ENCODE measurements around the gene UGT1A9.
"Not testable (repeated sequence)": the region's sequence is repeated elsewhere in the genome, so short reads cannot be mapped to it uniquely, and the experiment has no call there.

UGT1A9 gene

DNA sequence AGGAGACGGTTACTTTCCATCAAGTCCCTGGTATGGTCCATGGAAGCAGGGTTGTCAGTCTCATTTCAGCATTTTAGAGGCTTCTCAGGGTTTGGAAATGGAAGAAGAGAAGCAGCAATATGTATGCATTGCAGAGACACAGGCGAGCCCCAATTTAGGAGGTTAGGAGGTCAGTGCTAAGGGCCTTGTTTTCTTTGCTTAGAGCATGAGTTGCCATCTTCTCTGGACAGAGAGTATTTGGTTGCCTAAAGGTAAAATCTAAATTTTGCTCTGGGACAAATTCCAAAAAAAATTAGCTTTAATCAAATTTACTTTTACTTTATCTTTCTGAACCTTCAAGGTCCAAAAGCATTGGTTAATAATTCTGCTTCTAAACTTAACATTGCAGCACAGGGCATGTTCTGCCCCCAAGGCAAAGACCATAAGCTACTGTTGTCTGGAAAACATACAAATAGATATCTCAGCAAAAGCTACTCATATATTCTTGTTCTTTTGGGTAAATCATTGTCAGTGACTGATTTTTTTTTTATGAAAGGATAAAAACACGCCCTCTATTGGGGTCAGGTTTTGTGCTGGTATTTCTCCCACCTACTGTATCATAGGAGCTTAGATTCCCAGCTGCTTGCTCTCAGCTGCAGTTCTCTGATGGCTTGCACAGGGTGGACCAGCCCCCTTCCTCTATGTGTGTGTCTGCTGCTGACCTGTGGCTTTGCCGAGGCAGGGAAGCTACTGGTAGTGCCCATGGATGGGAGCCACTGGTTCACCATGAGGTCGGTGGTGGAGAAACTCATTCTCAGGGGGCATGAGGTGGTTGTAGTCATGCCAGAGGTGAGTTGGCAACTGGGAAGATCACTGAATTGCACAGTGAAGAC lies at the start of gene UGT1A9:
TSS of gene UGT1A9 (plus strand) at position 609 of the 872 bp plus-strand sequence. CDS start at position 646, 37 bp downstream.
- no peak for DNase-seq (ENCODE audit: low read depth in 1 of 2, low spot score in 1 of 2)

DNA sequence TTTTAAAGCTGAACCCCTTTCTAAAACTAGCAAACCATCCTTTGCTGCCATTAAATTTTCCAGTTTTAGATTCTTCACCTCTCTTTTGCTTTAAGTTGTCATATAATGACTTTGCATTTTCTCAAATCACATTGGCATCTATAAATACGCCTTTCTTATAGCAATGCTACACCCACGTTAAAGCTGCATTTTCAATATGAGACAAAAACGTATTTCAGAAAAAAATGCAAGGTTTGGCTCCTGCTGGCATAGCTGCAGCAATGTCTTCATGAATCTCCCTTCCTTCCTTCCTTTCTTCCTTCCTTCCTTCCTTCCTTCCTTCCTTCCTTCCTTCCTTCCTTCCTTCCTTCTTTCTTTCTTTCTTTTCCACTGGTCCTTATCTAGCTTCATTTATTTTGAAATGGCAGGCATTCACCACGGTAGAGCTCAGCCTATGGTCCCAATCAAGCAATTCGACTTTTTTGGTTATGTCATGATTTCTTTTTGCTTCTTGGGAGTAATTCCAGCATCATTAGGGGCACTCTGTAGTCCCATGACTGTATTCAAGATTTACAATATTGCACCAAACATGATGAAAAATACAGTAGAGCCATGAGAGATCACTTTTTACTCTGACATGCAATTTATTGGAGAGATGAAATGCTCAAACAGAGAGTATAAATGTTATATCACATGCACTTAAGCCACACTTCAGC lies 44.2 kb upstream of the UGT1A9 start:
- DNase-seq (ENCODE audit: low read depth in 1 of 2, low spot score in 1 of 2): no peak

DNA sequence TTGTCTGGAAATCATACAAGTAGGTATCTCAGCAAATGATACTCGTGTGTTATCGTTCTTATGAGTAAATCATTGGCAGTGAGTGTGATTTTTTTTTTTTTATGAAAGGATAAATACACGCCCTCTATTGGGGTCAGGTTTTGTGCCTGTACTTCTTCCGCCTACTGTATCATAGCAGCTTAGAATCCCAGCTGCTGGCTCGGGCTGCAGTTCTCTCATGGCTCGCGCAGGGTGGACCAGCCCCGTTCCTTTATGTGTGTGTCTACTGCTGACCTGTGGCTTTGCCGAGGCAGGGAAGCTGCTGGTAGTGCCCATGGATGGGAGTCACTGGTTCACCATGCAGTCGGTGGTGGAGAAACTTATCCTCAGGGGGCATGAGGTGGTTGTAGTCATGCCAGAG lies 35.4 kb upstream of the UGT1A9 start, which contains the start of gene UGT1A10:
TSS of gene UGT1A10 (plus strand) at position 143 of the 400 bp plus-strand sequence. CDS start at position 218, 75 bp downstream.
- not testable (repeated sequence) for DNase-seq (ENCODE audit: low read depth in 1 of 2, low spot score in 1 of 2)

DNA sequence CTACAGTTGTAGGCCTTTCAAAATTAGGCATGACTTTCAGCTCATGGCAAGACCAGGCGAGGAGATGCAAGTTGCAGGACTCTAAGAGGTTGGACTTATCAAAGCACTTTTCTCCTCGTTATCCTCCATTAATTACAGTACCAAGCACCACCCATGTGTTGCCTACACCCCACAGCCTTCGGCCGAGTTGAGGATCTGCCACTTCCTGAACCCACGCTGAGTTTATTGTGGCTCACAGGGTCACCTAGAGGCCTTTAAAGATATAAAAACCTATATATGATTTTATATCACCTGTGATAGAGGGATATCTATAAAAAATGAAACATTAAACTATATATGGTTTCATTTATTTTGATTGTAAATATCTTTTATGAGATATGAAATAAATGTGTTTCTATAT lies 32.9 kb upstream of the UGT1A9 start:
- no peak for DNase-seq (ENCODE audit: low read depth in 1 of 2, low spot score in 1 of 2)

DNA sequence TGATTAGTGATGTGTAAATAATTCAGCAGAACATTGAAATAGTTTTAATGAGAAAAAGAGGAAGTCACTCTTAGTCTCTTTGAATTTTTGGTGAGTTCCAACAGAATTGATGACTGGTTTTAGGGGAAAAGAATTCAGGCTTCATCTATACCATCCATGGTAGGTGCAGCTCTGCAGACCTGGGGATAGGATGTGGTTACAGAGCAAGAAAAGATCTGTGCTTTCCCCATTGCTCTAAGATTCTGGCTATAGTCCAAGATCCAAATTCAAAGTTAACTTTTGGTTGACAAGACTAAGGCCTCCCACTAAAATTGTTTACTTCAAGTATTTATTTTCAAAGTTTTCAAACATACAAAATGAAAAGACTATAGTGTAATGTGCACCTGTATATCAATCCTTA lies 31.8 kb upstream of the UGT1A9 start:
- DNase-seq (ENCODE audit: low read depth in 1 of 2, low spot score in 1 of 2): no peak

DNA sequence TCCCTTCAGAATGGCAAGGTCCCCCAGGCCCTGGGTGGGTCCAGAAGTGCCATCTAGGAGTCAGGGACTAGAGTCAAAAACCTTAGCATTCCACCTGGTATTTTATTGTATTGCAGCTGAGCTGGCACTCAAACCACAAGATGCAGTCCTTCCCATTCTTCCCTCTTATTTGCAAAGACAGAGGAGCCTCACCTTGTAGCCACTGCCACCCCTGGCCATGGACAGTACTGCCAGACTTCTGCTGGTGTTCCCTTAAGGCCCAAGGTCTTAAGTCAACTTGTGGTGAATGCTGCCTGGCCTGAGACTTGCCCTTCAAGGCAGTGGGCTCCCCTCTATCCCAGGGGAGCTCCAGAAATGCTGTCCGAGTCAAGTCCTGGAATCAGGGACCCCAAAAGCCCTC lies 28.6 kb upstream of the UGT1A9 start:
- DNase-seq (ENCODE audit: low read depth in 1 of 2, low spot score in 1 of 2): no peak

DNA sequence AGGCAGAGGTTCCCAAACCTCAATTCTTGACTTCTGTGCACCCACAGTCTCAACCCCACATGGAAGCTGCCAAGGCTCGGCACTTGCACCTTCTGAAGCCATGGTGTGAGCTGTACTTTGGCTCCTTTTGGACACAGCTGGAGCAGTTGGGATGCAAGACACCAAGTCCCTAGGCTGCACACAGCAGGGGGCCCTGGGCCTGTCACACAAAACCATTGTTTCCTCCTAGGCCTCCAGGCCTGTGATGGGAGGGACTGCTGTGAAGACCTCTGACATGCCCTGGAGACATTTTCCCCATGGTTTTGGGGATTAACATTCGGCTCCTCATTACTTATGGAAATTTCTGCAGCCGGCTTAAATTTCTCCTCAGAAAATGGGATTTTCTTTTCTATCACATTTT lies 25.7 kb upstream of the UGT1A9 start:
- DNase-seq (ENCODE audit: low read depth in 1 of 2, low spot score in 1 of 2): not testable (repeated sequence)

DNA sequence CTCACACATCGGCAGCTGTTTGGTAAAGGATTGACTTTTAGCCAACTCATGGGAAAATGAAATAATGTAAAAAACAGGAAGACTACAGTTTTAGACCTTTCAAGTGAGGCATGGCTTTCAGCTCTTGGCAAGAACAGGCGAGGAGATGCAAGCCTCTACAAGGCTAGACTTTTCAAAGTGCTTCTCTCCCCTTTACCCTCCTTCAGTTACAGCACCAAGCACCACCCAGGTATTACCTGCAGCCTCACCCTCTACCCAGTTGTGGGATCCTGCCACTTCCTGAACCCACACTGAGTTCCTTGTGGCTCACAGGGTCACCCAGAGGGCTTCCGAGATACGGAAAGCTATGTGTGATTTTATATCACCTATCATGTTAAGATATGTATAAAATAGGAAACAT lies 20.7 kb upstream of the UGT1A9 start:
- DNase-seq (ENCODE audit: low read depth in 1 of 2, low spot score in 1 of 2): no peak

DNA sequence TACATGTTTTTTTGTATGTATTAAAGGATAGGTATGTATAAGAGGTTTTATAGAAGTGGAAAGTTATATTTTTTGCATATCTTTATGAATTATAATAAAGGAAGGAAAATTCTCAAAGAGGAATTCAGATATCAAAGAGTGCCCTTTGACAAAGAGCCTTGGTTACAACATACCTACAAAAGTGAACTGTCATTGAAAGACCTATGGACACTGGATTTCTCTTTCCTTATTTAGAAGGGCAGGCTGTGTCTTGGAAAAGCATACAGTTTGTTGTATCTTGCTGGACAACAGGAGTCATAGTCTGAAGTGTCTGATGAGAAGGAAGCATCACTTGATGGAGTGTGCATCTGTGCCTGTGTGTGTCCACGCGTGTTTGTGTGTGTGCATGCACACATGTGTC lies 20.3 kb upstream of the UGT1A9 start:
- DNase-seq (ENCODE audit: low read depth in 1 of 2, low spot score in 1 of 2): no peak

DNA sequence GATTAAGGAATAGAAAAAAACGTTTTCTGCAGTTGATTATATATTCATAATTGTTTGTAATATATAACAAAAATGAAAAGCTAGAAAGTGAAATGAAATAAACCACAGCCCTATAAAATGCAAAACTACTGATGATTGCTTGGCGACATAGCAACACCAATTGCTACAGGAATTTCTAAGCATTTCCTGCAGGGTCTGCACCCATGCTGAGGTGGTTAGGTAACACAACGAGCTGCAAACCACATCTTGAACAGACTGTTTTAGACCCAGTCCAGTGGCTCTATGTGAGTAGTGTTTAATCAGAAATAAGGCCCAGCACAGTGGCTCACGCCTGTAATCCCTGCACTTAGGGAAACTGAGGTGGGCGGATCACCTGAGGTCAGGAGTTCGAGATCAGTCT lies 17.2 kb upstream of the UGT1A9 start:
- DNase-seq (ENCODE audit: low read depth in 1 of 2, low spot score in 1 of 2): no peak

DNA sequence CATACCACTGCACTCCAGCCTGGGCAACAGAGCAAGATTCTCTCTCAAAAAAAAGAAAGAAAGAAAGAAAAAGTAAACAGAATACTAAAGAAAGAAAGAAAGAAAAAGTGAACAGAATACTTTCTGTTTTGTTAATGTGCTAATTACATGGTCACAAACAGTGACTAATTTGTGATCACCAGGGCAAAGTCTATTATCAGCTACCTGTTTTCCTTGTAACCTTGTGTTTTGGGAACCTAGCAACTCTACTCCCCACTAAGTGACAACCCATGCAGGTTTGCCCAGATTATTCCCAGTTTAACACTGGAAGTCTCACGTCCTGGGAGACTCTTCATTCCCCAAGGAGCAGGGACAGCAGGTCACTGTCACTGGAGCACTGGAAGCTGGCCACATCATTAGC lies 16.7 kb upstream of the UGT1A9 start:
- no peak for DNase-seq (ENCODE audit: low read depth in 1 of 2, low spot score in 1 of 2)

DNA sequence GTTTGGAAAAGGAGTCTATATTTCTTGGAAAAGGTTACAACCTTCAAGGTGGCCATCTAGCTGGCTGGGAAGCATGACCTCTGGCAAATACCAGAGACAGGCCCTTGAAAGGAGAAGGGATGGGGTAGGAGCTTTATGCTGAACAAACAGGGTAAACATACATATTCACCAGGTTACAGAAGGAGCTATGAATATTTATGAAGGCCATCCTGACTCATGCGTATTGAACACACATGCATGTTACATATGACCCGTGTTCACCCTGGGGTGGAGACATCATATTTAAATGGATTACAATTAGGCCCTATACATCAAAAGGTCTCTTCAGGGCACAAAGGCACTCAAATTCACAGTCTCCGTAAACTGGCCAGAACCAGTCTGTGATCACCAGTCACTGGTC lies 15.8 kb upstream of the UGT1A9 start:
- DNase-seq (ENCODE audit: low read depth in 1 of 2, low spot score in 1 of 2): not testable (repeated sequence)

DNA sequence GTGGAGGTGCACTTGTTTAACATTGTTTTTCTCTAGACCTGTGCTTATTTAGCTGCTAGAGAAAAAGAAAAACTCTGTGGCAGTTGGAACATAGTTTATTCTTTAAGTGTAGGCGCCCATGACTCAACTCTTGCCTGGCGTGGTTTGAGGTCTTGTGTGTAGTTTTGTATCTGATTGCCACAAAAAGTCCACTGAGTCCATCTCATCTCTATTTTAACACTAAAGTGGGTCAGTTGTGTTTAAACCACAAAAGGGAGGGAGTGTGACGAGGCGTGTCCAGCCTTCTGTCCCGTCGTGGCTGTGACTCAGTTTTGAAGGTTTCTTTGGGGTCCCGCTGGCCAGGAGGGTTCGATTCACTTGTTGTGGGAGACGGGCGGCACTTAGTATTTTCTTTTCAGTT lies 15.3 kb upstream of the UGT1A9 start:
- DNase-seq (ENCODE audit: low read depth in 1 of 2, low spot score in 1 of 2): no peak

DNA sequence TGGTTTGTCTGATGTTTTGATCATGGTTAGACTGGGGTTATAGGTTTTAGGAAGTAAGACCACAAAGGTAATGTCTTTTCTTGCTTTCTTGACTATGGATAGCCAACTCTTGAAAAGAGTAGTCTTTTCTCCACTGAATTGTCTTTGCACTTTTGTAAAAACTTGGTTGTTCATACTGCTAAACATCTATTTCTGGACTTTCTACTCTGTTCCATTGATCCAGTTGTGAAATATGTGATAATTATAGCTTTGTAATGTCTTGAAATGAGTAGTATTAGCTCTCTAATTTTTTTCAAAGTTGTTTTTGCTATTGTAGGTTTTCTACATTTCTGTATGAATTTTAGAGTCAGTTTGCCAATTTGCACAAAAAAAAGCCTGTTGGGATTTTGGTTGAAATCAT lies 13.1 kb upstream of the UGT1A9 start:
- no peak for DNase-seq (ENCODE audit: low read depth in 1 of 2, low spot score in 1 of 2)

DNA sequence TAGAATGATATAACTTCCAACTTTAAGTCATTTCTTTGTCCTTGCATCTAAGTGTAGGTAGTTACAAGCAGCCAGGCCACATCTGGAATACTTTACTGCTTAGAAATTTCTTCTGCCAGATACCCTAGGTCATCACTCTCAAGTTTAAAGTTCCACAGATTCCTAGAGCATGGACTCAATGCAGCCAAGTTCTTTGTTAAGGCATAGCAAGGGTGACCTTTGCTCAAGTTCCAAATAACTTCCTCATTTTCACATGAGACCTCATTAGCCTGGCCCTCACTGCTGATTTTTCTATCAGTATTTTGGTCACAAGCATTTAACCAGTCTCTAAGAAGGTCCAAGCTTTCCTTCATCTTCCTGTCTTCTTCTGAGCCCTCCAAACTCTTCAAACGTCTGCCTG lies 7.8 kb upstream of the UGT1A9 start:
- no peak for DNase-seq (ENCODE audit: low read depth in 1 of 2, low spot score in 1 of 2)

DNA sequence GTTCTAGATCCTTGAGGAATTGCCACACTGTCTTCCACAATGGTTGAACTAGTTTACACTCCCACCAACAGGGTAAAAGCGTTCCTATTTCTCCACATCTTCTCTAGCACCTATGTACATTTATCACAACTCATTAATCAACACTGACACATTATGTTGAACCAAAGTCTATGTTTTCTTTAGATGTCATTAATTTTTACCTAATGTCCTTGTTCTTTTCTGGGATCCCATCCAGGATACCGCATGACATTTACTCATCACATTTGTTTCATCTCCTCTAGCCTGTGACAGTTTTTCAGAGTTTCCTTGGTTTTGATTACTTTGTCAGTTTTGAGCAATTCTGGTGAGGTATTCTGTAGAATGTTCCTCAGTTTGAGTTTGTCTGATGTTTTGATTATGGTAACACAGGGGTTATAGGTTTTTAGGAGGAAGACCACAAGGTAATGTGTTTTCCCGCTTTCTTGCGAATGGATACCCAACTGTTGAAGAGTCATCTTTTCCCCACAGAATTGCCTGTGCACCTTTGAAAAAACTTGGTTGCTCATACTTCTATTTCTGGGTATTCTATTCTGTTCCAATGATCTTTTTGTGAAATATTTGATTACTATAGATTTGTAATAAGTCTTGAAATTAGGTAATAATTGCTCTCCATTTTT lies 3.0 kb upstream of the UGT1A9 start:
- no peak for DNase-seq (ENCODE audit: low read depth in 1 of 2, low spot score in 1 of 2)

DNA sequence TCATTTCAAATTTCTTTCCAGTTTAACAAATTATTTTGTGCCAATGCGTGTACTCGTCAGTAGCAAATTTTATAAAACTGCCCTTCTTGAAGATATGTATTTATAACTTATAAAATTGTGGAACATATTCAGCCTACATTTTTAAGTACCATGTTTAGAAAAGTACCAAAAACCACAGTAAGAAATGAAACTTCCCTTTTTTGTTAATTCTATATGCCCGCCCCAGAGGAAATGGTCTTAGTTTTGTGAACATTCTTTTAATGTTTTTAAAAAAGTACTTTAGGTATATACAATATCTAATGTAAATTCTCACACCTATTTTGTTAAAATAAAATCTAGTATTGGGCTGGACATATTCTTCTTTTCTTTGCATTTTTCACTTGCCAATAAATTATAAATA lies 1.2 kb downstream of the UGT1A9 start:
- DNase-seq (ENCODE audit: low read depth in 1 of 2, low spot score in 1 of 2): no peak

DNA sequence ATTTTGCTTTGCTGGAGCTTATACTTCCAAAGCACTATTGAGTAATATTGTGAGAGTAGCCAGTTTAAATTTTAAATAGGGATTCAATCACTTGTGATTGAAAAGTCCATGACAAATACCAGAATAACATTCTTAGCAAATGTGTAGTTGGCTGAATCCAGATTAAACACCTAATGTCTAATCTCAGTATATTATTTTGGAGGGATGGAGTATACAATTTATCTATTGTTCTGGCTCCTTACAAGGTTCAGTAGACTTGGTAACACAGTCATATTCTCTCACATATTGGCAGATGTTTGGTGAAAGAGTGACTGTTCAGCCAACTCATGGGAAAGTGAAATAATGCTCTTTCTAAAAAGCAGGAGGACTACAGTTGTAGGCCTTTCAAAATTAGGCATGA lies 2.2 kb downstream of the UGT1A9 start:
- no peak for DNase-seq (ENCODE audit: low read depth in 1 of 2, low spot score in 1 of 2)

DNA sequence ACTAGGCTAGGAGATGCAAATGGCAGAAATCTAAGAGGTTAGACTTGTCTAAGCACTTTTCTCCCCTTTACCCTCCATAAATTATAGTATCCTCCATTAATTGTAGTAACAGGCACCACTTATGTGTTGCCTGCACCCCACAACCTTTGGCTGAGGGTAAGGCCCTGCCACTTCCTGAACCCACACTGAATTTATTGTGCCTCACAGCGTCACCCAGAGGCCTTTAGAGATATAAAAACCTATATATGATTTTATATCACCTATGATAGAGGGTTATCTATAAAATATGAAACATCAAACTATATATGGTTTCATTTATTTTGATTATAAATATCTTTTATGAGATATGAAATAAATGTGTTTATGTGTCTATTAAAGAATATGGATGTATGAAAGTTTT lies 2.6 kb downstream of the UGT1A9 start:
- DNase-seq (ENCODE audit: low read depth in 1 of 2, low spot score in 1 of 2): no peak

DNA sequence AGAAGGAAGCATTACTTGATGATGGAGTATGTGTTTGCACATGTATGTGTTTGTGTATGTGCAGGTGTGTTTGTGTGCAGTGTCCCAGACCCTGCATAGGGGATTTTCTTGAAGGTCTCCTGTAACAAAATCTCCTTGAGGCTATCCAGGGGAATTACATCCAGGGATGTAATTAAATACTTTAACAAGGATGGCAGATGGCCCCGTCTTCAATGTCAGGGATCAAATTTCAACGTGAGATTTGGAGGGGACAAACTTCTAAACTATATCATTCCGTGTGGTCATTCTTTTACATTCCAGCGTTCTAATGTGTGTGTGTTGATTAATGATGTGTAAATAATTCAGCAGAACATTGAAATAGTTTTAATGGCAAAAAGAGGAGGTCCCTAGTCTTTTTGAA lies 3.3 kb downstream of the UGT1A9 start:
- DNase-seq (ENCODE audit: low read depth in 1 of 2, low spot score in 1 of 2): no peak

DNA sequence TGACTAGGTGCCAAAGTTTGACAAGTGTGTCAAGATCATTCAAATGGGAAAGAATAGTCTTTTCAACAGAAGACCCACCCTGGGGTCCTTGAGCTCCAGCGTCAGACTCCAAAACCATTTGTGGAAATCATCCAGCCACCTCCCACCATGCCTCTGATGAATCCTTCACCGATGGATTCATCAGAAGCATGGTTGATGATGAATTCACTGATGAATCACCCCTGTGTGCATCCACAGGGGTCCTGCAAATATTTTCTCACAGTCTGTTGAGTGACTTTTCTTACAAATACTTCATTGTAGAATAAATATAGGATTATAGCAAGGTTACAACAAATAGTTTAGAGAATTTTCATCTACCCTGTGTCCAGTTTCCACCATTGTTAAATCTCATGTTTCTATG lies 4.3 kb downstream of the UGT1A9 start:
- no peak for DNase-seq (ENCODE audit: low read depth in 1 of 2, low spot score in 1 of 2)

DNA sequence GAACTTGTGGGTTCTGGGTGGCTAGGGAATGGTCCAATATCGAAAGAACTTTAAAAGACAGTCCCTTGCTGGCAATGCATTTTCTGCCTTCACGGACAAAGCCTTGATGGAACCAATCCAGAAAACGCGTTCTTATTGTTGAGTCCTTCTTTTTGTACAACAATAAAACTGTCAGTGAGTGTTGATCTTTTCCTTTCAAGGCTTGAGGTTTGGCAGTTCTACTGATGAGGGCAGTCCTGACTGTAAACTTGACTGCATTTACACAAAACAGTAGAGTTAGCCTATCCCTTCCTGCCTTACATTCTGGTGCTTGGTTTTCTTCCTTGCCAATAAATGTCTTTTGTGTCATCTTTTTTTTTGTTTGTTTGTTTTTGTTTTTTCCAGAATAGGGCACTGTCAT lies 7.5 kb downstream of the UGT1A9 start:
- DNase-seq (ENCODE audit: low read depth in 1 of 2, low spot score in 1 of 2): no peak

Measured in activated CD4-positive, alpha-beta T cell treated with anti-CD3 and anti-CD28 coated beads, Interleukin-2, amount 50 U/mL, for 24 hours (primary cell).